ENCODE data around the gene HOOK2. TPM values are rescaled to one million over a fixed set of nuclear protein-coding genes. Genes with fewer than 3 reads are reported as not detected.

The HOOK2 gene
- total RNA-seq, 1 experiment from 2014 or later = 96.3 TPM

- H3K36me3 ChIP-seq (ENCODE audit: control insufficient read depth in 1 of 2, insufficient read depth in 2 of 2, low read length in 2 of 2) = peaks cover 3 to 22% of the 10 kb centered on the region in 2 experiments; a peak in 3 of 4 replicates
- no peaks in the 10 kb centered on the region for H3K9me2 ChIP-seq (ENCODE audit: insufficient read depth)
- H2AFZ ChIP-seq (ENCODE audit: low read depth, low read length, poor library complexity, severe bottlenecking) = no peak overlapping the region
- ChIA-PET POLR2A (no interaction called here), RAD21 (ENCODE audit: low non-redundant PET in 1 of 2, low total read pairs in 2 of 2, uncharacterized antibody in 2 of 2, unreplicated experiment in 2 of 2) (no interaction called here), CTCF (no interaction called here)
- ATAC-seq = no peak
- H3K9me3 ChIP-seq (ENCODE audit: control insufficient read depth in 1 of 2, insufficient read depth in 1 of 2, low read depth in 1 of 2, low read length in 2 of 2) = no peaks in the 10 kb centered on the region
- DNase-seq (ENCODE audit: low read depth, low spot score) = no peak
- no peak overlapping the region for H3K27ac ChIP-seq (ENCODE audit: low read depth, low read length)
- H3K79me2 ChIP-seq (ENCODE audit: insufficient read depth, low read length) = no peaks in the 10 kb centered on the region
- H3K9ac ChIP-seq (ENCODE audit: low read length) = no peak overlapping the region
- H3K4me1 ChIP-seq (ENCODE audit: control insufficient read depth in 1 of 2, insufficient read depth in 2 of 2, low read length in 2 of 2) = no peaks in the 10 kb centered on the region
- no peaks in the 10 kb centered on the region for H3K27me3 ChIP-seq (ENCODE audit: insufficient read depth, low read length)
- intact Hi-C loops (cut with micrococcal nuclease) = no loop called here
- H4K20me1 ChIP-seq (ENCODE audit: insufficient read depth) = no peaks in the 10 kb centered on the region
- no peak overlapping the region for H3K4me3 ChIP-seq (replicated peaks in 1 of 2; ENCODE audit: low read depth in 1 of 2, low read length in 2 of 2)
- no peak overlapping the region for H3K4me2 ChIP-seq (ENCODE audit: low read length)
- no TSS peak for BruUV-seq (replicated peaks)
- TF ChIP-seq RAD21 (IDR thresholded peaks at IDR 0.05; ENCODE audit: low read depth) (no peak), POLR2AphosphoS5 (IDR thresholded peaks at IDR 0.05; ENCODE audit: low read depth, low read length) (no peak), SRF (IDR thresholded peaks at IDR 0.05; ENCODE audit: low read depth) (no peak), JUND (IDR thresholded peaks at IDR 0.05) (no peak), POLR2A (IDR thresholded peaks at IDR 0.05; ENCODE audit: borderline replicate concordance, extremely low read depth, insufficient read depth, insufficient read length) (no peak), ZBTB33 (IDR thresholded peaks at IDR 0.05; ENCODE audit: extremely low read depth, insufficient replicate concordance, low read length) (no peak), EZH2 (IDR thresholded peaks at IDR 0.05) (no peak), ZFX (IDR thresholded peaks at IDR 0.05) (no peak), REST (IDR thresholded peaks at IDR 0.05; ENCODE audit: low read depth) (no peak), SIN3A (IDR thresholded peaks at IDR 0.05; ENCODE audit: low read depth) (no peak), CBX3 (IDR thresholded peaks at IDR 0.05; ENCODE audit: low read depth) (no peak), CTCF (IDR thresholded peaks at IDR 0.05 in 2 of 3, conservative IDR thresholded peaks at IDR 0.05 in 1 of 3; ENCODE audit: borderline replicate concordance in 1 of 3, insufficient read depth in 1 of 3, low read depth in 2 of 3, low read length in 2 of 3) (no peak), EGR1 (IDR thresholded peaks at IDR 0.05; ENCODE audit: low read depth) (no peak), ELF1 (IDR thresholded peaks at IDR 0.05; ENCODE audit: borderline replicate concordance, low read depth) (no peak), YY1 (IDR thresholded peaks at IDR 0.05; ENCODE audit: extremely low read depth, insufficient replicate concordance, low read depth, low read length) (no peak), ATF3 (IDR thresholded peaks at IDR 0.05) (no peak)
Observed at GRCh38 chr19:12749938-12750521, 25.3 kb downstream of the HOOK2 start.

Measured in HCT116 (cell line).